Psoas muscle (tissue), 8 donors: ENCODE results near the gene LRRC30. TPM values are rescaled to one million over a fixed set of nuclear protein-coding genes. Genes with fewer than 3 reads are reported as not detected.
A peak's percentile ranks its signal among the peaks of the same experiment; 100 is the strongest.

ENCODE experiments used
- ATAC-seq, 4 donors: fragments of 200-7000 bp; cut with Tn5 transposase; one replicate each; pipeline ENCODE4 v1.9.1; 2020; ENCODE audit warnings: moderate library complexity in 3 of 4, mild to moderate bottlenecking in 2 of 4
- DNase-seq, 2 donors: peaks; one replicate each; pipeline ENCODE4 v3.0.0-alpha.2; 2020
- H3K27ac ChIP-seq: fragments of 200-600 bp; one replicate; pipeline ENCODE4 v1.8.0; 2022
- H3K27me3 ChIP-seq, 3 donors: fragments of 200-600 bp in 1 of 3; one replicate each; pipeline versions ENCODE4 v1.6.1 to v1.8.0; 2013 to 2022; ENCODE audit warnings: low read length in 2 of 3, mild to moderate bottlenecking in 2 of 3, moderate library complexity in 1 of 3; ENCODE audit not compliant: insufficient read depth in 3 of 3
- H3K36me3 ChIP-seq, 2 donors: fragments of 200-600 bp in 1 of 2; one replicate each; pipeline versions ENCODE4 v1.6.1 to v1.8.0; 2013 to 2022; ENCODE audit warnings: low read depth in 1 of 2, mild to moderate bottlenecking in 1 of 2, moderate library complexity in 1 of 2; ENCODE audit not compliant: insufficient read depth in 1 of 2
- H3K4me1 ChIP-seq: fragments of 200-600 bp; one replicate; pipeline ENCODE4 v1.8.0; 2022
- H3K4me3 ChIP-seq: fragments of 200-600 bp; one replicate; pipeline ENCODE4 v1.8.0; 2022; ENCODE audit warnings: mild to moderate bottlenecking
- H3K9me3 ChIP-seq: fragments of 200-600 bp; one replicate; pipeline ENCODE4 v1.8.0; 2022
- CTCF ChIP-seq: fragments of 200-600 bp; IDR thresholded peaks from one replicate; pipeline ENCODE4 v1.8.0; 2022; ENCODE audit warnings: antibody characterized with exemption
- WGBS, 3 donors: extraction: QIAGEN DNeasy Blood & Tissue Kit; methylation state at CpG; one replicate each; pipeline versions ENCODE4 v1.1.6 to v1.1.7; 2013; 5-methylcytosine and 5-hydroxymethylcytosine counted together
- intact Hi-C, 2 donors: fragments of 100-400 bp; cut with DNase I; formaldehyde crosslinking; loops; one replicate each; pipeline versions ENCODE4 v1.11.0 to v1.14.2; 2022
- polyA plus RNA-seq, 3 donors: library from polyadenylated mRNA; stranded (reverse); fragments of 200-250 nt; gene quantifications; one replicate each; pipeline ENCODE4 v1.2.3, GENCODE V29; 2013
- total RNA-seq, 4 donors: library from RNA; stranded (reverse); fragmentation: NEBNext Ultra II Directional in 2 of 4; extraction: Animal tissue kit (Norgen Biotek cat#: 25700) in 2 of 4; gene quantifications; one replicate each; pipeline versions ENCODE4 v1.2.1 to v1.2.4, GENCODE V29; 2021 to 2023
- donor health status: healthy with polysubstance abuse.
- donor health status: DM: no; HTN: no; CAD: no; lungs with moderate emphysema.
- donor health status: Bipolar disorder and iron deficiency.
- donor health status: healthy.
- donor health status: DM: yes; HTN: yes; CAD: no.
- donor health status: DM: no; HTN: no; CAD: no.
- donor health status: DM: no; HTN: no; CAD: no.
- donor health status: DM: yes; HTN: yes; CAD: no.

Gene LRRC30
- total and polyA plus RNA-seq, 7 donors, result 1.4 to 21.7 (median 6.9) TPM; not detected in 1

DNA sequence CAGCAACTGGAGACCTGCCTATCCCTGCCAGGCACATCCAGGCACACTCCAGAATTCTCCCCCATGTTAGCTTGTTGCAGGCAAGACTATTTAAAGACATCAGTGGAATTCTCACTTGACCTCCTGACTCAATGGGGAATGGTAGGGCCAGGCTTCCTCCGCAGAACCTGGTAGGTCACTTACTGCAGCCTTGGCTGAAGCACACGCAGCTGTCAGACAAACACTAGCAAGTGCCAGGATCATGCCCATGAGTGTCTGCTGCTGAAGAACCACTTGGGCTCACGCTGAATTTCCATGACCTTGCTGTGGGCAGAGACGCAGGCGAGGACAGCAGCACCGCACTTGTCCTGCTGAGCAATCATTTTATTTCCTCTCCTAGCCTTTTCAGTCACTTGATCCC is 3.2 kb downstream of the LRRC30 start:
- Histone ChIP-seq H3K27ac (peak overlapping the region; percentile 96), H3K27me3 (no peaks in the 10 kb centered on the region), H3K4me3 (peak overlapping the region; percentile 77), H3K9me3 (no peaks in the 10 kb centered on the region), H3K4me1 (peaks cover 47% of the 10 kb centered on the region), H3K36me3 (no peaks in the 10 kb centered on the region)
- peak; percentile 75 to 90 (median 86) for ATAC-seq
- peak; percentile 57 to 87 for DNase-seq
- intact Hi-C loops, result no loop called here
- no peak for TF ChIP-seq CTCF
- WGBS, 3 donors, result 20 to 45% (median 23%) methylated on average over 6 of the region's 6 CpGs

GRCh38 chr18:7234956-7235355 is 4.1 kb downstream of the LRRC30 start:
- ATAC-seq (peak in 2 of 4 donors; percentile 16 to 32), DNase-seq (no peak)
- Histone ChIP-seq H3K9me3 (no peaks in the 10 kb centered on the region), H3K27ac (peak overlapping the region; percentile 96), H3K4me3 (peak overlapping the region; percentile 77), H3K27me3 (no peaks in the 10 kb centered on the region), H3K4me1 (peaks cover 39% of the 10 kb centered on the region), H3K36me3 (no peaks in the 10 kb centered on the region)
- intact Hi-C loops, result no loop called here
- WGBS, 3 donors, result 30 to 44% (median 36%) methylated on average over 4 of the region's 4 CpGs
- TF ChIP-seq CTCF, result no peak

- Histone ChIP-seq H3K27ac (peak overlapping the region; percentile 96), H3K9me3 (no peaks in the 10 kb centered on the region), H3K36me3 (no peaks in the 10 kb centered on the region), H3K4me1 (peaks cover 35% of the 10 kb centered on the region), H3K4me3 (peak overlapping the region; percentile 77), H3K27me3 (no peaks in the 10 kb centered on the region)
- ATAC-seq (no peak), DNase-seq (no peak)
- intact Hi-C loops, result no loop called here
- 44 to 74% (median 52%) methylated on average over 2 of the region's 2 CpGs for WGBS, 3 donors
- no peak for TF ChIP-seq CTCF
These were observed 5.2 kb downstream of the LRRC30 start for GRCh38 chr18:7236072-7236471.

DNA sequence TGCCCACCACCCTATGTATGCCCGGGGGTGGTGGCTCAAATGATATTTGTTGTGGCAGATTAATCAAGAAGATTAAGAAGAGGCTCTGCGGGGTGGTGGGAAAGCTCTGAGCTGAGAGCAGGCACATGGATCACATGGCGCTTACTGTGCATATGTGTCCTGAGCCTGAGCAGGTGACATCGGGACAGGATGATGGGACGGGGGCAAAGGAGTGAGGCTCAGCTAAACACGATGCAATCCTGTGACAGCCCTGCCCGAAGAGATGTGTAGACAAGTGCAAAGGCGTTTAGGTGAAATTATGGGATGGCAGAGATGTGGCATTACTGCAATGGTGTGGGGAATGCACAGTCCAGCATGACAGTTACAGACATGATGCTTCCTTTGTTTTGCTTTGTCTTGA is 6.0 kb downstream of the LRRC30 start:
- TF ChIP-seq CTCF, result no peak
- ATAC-seq (no peak), DNase-seq (no peak)
- Histone ChIP-seq H3K4me1 (peaks cover 35% of the 10 kb centered on the region), H3K9me3 (no peaks in the 10 kb centered on the region), H3K4me3 (peak overlapping the region; percentile 77), H3K27me3 (no peaks in the 10 kb centered on the region), H3K27ac (peak overlapping the region; percentile 96), H3K36me3 (no peaks in the 10 kb centered on the region)
- intact Hi-C loops, result no loop called here
- 49 to 72% (median 51%) methylated on average over 8 of the region's 8 CpGs for WGBS, 3 donors

DNA sequence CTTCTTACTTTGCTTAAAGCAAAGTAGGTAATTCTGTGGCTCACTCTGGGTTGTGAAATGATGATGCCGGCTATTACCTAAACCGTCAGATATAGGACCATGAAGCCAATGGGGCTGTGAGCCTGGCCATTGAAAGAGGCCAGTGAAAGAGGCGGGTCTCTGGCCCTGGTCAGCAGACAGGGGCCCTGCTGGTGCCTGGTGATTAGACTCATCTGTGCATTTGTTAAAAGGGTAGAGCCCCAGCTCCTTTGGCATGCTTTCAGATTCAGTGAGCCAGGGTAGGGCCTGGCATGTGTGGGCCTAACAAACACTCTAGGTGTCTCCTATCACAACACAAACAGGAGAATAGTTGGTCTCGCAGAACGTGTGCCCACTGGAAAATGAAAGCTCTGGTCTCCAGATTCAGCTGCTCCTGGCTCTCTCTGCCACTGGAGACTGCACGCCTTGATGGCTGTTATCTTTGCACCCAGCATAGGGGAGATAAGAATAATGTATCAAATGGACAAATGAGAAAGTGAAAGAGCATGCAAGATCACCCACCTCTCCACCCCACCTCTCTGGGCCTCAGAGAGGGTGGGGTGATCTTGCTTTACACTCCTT is 6.9 kb downstream of the LRRC30 start:
- 32 to 46% (median 33%) methylated on average over 6 of the region's 6 CpGs for whole genome bisulfite sequencing, 3 donors
- intact Hi-C loops, result no loop called here

More for the DNA sequence above, 6.9 kb downstream of the LRRC30 start:
- no peaks in the 10 kb centered on the region for H3K36me3 ChIP-seq
- H3K27me3 ChIP-seq, result no peaks in the 10 kb centered on the region
- H3K9me3 ChIP-seq, result no peaks in the 10 kb centered on the region
- H3K4me3 ChIP-seq, result peak overlapping the region; percentile 77
- TF ChIP-seq CTCF, result no peak
- peak overlapping the region; percentile 96 for H3K27ac ChIP-seq
- ATAC-seq, result peak in 3 of 4 donors; percentile 23 to 29 (median 25)
- DNase-seq, result no peak
- peaks cover 38% of the 10 kb centered on the region for H3K4me1 ChIP-seq
